HPDE6-E6E7 (cell line): ENCODE data around the gene LRMDA.

Experiments used
- DNase-seq: peaks from one replicate; pipeline ENCODE4 v3.0.0; 2011; ENCODE audit warnings: missing footprints; ENCODE audit errors: extremely low spot score

The LRMDA gene

DNA sequence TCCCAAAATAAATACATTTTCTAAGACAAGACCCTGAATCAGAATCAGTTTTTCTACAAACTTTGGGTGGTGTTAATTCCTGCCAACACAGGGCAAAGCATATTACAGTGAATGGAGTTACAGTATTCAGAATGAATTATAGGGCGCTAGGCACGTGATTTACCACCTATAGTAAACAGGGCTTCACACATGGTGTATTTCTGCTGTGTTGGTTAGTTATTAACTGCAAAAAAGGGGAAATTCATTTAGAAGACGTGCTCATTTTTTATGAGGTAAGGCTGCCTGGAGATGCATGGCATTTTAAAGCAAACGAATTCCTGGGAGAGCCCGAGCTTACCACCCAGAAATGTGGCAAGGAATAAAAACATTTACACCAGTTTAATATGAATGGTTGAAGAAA is 393.8 kb downstream of the LRMDA start:
- no peak for DNase-seq

DNA sequence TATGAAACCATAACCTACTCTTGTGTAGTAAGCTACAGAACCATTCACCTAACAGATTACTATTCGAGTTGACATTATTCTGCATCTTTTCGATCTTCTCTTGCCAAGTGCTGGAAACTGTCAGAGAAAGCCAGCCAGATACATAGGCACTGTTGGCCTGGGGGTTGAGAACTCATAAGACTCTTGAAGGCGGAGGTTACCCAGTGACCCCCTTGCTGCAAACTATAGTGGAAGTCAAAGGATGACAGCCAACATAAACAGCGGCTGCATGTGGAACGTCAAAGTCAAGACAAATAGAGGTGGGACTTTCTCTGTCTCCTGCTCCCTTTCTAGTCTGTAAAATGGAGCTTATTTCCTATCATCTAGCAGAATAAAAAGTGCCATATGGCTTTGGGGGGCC is 394.2 kb downstream of the LRMDA start:
- no peak for DNase-seq

DNA sequence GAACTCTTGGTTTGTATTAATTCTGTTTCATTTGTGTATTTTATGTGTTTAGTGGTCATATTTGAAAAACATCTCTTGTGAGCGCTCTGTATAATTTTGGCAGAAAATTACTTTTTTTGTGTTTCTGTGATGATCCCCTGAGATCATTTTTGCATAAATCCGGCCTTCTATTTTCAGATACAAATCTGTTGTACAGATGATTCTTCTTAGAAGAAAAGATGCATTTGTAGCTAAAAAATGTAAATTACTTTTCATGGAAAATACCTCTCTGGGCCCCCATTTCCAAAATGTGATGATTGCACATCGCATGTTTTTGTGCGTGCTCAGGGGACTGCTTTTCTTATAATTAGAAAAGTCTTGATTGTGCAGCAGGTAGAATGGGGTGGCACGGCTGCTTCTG is 395.4 kb downstream of the LRMDA start:
- DNase-seq = no peak

DNA sequence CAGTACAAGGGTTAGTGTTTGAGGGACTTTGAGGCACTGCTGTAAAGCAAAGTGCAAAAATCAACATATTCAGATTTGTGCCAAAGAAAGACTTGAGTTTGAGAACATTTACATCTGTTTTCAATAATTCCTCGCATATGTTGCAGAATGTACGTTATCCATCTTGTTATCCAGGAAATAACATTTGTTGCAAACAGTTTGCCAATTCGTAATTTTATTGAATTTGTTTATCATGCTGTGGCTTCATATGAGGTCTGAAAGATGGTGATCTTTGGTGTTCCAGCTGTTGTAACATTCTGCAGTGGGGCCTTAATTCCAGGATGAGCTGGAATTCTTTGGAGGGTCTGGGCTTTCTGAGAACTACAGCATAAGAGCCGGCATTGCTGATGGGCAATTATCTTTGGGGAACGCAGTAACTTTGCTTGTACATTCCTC is 396.2 kb downstream of the LRMDA start:
- no peak for DNase-seq

DNA sequence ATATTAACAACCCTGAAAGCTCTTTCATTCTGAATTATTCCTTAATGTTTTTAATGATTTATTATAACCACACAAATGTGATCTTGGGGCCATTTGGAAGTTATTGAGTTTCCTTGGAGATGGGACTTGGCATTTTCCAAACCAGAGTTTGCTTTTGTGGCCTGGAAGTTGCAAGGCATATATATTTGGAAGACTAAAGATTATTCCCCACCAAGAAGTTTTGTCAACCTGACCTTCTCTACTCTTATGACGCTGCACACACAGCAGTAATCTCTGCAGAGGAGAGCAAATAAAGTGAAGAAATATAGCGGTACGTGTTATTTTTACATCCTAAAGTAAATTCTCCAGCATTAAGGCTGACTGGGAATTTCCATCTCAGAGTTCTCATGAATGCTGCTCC is 397.0 kb downstream of the LRMDA start:
- no peak for DNase-seq

DNA sequence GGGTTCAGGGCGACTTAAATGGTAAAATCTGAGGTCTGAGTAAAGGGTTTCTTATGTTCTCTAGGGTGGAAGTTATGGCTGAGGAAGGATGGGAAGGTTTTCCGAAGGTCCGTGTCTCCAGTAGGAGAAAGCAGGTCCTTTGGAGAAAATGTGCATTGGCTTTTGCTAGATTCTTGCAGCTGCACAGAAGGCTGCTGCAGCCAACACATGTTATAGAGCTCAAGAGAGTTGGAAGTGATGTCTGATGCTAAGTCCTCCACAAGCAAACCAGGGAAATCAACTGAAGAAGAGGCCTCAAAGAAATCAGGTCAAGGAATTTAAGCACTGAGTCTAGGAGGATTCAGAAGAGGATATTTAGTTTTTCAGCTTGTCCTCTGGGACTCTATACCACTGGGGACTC is 404.6 kb downstream of the LRMDA start:
- DNase-seq = no peak

DNA sequence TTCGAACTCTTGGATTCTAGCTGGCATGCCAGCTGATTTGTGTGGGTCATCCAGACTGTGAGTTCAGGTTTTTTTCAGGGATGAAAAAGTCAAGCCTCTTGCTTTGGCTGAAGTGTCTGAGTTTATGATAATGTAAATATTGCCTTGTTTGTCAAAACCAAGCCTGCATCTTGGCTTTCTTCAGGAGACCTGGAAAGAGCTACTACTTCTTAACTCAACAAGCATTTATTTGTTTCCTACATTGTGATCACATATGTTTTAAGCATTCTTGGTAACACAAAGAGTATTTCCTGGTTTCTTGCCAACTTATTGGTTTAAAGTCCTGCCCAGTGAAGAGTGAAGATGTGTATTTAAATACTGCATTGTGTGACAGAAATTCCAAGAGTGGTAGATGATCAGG is 407.1 kb downstream of the LRMDA start:
- DNase-seq = no peak

DNA sequence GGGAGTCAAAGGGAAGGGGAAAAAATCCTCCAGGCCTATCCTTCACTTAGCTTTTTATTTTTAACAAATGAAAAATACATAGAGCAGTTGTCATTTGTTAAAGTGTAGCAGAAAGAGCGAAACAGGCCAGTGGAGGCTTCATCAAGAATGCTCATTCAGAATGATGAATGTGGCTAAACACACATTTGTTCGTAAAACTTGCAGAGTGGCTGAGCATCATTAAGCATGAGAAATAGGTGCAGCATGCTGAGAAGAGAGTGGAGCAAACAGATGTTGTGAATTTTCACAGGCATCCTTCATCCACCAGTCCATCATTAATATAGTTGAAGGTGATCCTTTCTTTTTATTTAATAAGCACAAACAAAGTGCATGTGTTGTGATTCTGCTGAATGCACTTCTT is 407.6 kb downstream of the LRMDA start:
- DNase-seq = no peak

DNA sequence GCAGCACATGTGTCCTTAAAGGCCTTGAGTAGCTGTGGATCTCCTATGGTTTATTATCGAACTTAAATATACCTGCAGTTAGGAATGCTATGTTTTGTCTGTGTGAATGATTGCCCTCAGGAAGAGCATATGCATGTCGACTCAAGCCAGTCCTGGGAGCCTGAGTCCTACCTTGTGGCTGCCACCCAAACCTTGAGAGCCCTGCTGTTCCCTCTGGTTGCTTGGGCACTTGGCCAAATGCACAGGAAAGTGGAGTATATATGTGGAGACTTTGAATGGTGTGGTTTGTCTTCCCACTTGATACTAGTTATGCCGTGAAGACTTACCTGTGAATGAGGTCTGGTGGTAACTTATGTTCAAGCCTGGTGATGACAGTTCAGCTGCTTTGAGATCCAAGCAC is 409.8 kb downstream of the LRMDA start:
- no peak for DNase-seq

DNA sequence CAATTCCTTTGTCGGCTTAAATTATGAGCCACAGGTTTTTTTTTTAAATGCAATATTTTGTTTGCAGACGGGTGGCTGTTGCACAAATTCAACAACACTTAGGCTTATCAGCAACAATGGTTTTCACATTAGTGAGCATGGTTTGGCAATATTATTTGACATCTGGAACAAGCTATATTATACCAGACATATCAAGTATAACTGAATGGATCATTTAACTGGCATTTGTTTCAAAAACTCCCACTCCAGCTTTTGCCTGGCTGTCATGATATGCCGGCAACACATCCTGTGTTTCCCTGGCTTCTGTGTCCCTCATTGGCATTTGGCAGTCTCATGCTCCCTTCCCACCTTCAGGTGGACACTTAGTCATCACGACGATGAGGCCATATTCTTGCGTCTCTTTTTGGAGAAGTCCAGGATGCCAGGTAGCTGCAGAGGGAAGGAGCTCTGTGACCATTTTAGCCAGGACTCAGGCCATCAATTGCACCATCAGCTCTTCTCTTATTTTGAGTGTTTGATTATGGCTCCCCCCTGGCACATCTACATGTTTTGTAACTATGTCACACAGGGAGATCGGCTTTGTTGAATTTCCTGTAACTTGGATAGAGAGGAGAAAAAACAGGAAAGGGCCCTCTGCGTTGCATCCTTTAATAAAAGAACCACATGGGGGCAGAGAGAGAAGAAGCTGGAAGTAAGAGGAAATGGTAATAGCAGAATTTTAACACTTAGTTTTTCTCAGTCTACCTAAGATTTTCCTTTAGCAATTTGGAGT is 413.9 kb downstream of the LRMDA start:
- no peak for DNase-seq

DNA sequence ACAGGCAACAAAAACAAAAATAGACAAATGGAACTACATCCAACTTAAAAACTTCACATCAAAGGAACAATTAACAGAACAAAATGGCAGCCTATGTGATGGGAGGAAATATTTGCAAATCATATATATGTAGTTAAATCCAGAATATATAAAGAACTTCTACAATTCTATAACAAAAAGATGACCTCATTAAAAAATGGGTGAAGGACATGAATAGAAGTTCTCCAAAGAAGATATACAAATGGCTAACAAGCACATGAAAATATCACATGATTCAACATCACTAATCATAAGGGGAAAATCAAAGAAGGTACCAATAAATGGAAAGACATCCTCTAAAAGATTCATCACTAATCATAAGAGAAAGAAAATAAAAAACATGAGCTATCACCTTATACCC is 416.1 kb downstream of the LRMDA start:
- no peak for DNase-seq

DNA sequence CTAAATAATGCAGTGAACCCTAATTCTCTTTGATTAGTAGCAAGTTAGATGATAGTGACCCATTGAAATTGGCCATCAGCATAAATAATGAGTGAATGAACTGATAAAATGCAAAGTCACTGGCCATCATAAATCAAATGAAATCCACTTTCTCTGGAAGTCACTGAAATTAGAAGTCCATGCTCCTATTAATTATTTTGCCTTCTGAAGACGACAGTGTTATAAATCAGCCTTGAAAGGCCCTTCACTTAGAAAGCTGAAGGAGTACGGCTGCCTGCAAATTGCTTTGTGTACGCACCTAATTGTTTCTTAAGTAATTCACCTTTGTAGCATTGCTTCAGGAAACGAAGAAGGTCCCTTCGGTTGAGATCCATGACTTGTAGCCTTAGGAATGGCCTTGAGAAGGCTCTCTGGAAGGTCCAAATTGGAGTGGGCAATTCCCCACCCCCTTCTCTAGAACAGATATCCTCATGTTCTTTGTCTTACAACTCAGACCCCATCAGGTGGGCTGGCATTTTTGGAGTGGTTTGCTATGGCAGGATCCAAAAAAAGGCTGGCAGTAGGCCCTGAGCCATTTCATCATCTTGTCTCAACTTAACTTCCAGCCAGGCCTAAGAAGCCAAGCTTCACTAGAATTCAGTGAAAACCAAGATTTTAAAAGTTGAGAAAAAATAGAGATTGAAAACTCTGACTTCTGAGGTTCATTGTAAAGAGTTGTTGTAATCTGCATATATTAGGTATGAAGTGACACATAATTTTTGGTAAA is 420.3 kb downstream of the LRMDA start:
- DNase-seq = no peak

DNA sequence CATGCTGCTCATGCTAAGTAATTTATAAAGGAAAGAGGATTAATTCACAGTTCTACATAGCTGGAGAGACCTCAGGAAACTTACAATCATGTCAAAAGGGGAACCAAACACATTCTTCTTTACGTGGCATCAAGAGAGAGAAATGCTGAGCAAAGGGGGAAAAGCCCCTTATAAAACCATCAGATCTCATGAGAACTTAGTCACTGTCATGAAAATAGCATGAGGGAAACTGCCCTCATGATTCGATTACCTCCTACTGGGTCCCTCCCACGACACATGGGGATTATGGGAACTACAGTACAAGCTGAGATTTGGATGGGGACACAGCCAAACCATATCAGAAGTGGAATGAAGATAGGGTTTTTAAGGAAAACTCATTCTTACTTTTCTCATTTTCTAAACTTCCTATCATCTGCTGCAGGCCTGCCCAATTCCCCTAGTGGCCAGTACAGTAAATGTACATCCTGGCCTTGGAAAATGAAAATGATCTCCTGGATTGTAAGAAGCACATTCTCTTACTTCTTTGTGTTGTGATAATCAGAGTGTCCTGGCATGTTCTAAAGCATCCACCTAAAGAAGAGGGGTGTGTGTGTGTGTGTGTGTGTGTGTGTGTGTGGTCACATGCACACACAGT is 421.5 kb downstream of the LRMDA start:
- DNase-seq = no peak

DNA sequence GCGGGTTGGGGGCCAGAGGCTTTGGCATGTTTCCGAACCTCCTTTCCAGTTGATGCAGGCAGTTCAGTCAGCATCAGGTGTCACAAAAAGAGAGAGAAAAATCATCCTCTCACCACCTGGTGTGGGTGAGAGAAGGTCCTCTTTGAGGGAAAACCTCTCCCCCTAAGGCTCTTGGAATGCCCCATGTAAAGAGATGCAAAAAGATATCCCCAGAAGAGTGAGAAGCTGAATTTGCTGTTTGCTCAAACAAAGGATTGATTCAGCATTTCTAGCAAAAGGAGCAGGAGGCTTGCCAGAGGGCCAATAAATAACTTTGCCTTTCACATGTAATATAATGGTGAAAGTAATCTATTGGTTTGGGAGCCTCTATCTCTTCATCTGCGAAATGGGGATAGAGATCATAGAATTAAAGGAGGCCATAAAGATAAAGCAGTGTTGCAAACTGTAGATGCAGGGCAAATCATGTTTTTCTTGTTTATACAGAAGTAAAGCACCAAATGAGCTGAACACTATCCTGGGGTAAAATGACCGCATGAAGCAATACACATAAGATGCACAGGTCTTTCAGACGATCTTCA is 425.9 kb downstream of the LRMDA start:
- no peak for DNase-seq

DNA sequence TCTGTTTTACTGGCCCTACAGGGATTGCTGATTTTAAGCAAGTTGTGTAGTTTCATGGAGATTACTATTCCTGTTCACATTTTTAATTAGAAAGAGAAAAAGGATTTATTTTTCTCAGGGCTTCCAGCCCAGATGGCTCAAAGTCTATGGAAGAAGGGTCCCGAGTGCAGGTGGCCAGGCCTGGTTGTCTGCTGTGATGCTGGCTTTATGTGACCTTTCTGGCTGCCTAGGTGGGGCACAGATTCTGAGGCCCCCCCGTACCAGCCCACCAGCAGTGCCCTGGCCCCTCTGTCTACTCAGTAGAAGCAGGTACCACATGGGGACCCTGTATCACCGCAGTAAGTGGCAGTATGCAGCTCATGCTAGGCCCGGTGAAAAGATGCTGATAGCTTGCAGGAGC is 426.5 kb downstream of the LRMDA start:
- no peak for DNase-seq

DNA sequence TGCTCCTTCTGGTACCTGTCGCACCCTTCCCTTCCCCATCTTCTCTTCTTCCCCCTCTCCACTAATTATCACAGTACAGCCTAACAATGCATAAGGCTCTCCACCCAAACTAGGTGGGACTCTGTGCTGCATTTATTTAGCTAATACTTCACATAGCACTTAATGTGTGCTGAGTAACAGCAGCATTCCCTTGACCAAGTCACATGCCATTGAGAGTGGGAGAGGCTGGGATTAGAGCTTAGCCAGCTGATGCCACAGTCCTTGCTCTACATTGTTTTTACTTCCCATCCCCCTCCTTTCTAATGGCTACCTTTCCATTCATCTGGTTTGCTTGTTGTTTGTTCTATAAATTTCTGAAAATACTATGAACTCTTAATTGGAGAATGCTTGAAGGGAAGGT is 426.9 kb downstream of the LRMDA start:
- no peak for DNase-seq

DNA sequence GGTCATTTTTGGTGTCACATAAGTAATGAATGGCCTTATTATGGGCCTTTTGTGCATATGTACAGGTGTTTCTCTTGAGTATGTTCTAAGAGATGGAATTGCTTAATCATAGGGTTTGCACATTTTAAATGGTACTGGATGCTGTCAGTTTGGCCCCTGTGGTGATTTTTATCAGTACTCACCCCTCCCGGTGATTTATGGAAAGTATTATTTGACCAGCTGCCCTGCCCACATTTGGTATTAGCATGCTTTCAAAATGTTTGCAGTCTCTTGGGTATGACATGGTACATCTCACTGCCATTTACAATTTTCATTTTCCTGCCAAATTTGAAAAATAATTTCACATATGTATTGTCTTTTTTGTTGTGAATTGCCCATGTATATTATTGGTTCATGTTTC is 427.7 kb downstream of the LRMDA start:
- no peak for DNase-seq

DNA sequence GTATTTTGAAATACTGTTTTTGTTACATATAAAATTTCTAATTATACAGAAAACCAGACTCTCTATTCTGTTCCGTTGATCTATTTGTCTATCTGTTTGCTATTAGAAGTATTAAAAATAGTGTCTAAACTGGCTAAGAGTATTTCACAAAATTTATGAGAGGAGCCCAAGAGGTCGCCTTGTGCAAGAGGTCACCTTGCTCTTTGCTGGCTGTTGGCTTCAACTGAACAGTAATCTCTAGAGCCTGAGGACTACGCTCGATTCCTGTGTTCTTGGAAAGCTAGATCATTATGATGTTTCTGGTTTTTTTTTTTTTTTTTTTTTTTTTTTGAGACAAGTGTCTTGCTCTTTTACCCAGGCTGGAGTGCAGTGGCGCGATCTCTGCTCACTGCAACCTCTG is 428.6 kb downstream of the LRMDA start:
- DNase-seq = no peak

DNA sequence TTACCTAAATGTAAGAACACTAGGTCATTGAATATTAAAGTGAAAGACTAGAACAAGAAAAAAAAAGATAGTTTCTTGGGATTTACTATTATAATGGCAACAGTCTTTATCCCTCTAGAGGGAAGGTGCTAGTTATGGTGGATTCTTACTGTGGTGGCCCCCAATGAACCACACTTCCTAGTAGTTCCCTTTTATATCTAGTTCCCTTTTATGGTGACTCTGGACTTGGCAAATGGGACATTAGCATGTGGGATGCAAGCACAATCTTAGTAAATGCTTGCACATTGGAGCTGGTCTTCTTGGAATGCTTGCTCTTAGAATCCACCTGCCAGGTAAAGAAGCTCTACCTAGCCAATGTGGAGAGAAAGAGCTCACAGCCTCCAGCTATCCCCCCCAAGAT is 430.2 kb downstream of the LRMDA start:
- DNase-seq = no peak

DNA sequence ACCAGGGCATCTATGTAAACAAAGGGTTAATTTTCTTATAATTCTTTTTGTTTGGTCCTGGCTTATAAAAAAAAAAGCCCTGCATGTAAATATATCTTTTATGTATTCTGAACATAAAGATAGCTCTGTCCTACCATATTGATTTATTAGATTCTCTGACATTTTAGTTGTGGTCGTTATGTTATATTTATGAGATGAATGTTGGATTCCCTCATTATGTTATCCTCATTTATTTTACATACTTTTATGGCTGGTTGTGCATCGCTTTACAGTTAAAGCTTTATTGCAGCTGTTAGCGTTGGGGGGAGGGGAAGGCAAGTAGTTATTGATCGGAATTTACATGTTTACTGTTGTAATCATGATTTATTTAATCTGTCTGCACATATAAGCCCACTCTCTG is 431.5 kb downstream of the LRMDA start:
- no peak for DNase-seq

DNA sequence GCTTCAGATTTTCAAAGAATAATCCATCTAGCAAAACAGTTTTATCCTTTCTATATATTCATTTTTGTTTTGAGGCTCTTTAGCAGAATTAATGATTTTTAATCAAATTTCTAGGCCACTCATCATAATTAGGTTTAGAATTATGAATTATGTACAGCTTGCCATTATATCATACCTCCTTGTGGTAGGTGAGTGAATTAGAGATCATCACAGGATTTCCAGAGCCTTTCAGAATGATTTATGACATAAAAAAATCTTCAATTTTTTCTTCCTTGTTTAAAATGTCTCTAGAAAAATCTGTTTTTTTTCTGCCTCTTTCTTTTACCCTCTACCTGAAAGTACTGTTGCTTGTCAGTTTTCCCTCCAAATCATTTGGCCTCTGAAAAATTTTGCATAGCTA is 433.3 kb downstream of the LRMDA start:
- no peak for DNase-seq

DNA sequence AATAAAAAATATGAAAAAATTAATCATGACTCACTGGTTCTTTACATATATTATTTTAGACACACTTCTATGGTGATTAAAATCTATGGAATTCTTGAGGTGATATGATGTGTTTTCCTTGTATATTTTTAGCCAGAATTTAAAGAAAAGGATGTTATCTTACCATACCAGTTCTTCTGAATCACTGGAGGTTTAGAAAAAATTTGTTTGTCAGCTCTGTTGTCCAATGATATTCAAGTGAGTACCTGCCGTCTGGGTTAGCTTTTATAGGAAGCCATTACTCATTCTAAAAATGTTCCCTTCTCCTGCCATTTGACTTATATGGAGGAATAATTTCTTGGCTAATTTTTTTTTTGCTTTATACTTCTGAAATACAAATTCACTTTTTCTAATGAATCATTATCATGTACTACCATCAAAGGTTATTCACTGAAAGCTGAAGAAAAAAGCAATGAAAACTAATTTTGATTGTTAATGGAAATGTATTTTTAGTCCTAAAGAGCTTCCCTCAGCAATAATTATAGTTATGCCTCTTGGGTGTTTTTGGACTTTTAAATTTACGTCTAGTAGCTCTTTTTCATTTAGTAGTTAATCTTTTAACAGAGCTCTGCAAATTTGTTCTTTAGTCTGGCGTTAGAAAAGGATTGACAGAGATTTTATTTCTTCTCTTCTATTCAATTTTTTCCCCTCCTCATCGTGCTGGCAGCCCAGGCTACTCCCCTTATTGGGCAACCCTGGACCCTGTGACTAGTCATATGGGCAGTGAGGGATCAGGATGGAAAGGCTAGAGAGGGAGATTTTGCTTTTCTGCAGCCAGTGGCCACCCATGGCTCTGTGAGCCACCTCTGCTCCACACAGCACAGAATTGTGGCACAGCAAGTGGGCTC is 434.2 kb downstream of the LRMDA start:
- no peak for DNase-seq
